ENCODE results near the gene ARHGAP1. TPM values are rescaled to one million over a fixed set of nuclear protein-coding genes. Genes with fewer than 3 reads are reported as not detected.

Gene ARHGAP1
- total RNA-seq, 1 donor from 2014 or later: 80.3 TPM

DNA sequence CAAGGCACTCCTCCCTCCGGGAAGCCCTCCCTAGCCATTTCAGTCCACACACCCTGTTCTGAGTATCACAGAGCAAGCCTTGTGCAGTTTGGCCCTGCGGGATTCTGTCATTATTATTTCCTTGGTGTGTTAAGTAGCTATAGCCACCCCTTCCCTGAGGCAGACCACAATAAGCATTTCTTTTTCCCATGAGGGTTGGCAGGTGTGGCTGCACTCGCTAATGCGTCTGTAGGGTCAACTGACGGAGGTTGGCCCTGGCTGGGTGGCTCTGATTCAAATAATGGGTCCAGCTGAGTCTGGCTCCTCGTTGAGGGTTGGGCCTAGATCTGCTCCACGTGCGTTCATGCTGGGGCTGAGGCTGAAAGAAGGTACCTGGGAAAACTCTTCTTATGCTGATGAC lies 23.7 kb upstream of the ARHGAP1 start:
- Histone ChIP-seq H3K4me3 (no peak overlapping the region), H3K27me3 (no peaks in the 10 kb centered on the region), H3K36me3 (no peaks in the 10 kb centered on the region), H3K4me1 (no peaks in the 10 kb centered on the region), H3K27ac (no peak overlapping the region), H3K9me3 (no peaks in the 10 kb centered on the region)
- intact Hi-C loops (cut with DNase I): no loop called here
- TF ChIP-seq, protein P1, sequence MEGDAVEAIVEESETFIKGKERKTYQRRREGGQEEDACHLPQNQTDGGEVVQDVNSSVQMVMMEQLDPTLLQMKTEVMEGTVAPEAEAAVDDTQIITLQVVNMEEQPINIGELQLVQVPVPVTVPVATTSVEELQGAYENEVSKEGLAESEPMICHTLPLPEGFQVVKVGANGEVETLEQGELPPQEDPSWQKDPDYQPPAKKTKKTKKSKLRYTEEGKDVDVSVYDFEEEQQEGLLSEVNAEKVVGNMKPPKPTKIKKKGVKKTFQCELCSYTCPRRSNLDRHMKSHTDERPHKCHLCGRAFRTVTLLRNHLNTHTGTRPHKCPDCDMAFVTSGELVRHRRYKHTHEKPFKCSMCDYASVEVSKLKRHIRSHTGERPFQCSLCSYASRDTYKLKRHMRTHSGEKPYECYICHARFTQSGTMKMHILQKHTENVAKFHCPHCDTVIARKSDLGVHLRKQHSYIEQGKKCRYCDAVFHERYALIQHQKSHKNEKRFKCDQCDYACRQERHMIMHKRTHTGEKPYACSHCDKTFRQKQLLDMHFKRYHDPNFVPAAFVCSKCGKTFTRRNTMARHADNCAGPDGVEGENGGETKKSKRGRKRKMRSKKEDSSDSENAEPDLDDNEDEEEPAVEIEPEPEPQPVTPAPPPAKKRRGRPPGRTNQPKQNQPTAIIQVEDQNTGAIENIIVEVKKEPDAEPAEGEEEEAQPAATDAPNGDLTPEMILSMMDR (IDR thresholded peaks at IDR 0.05): no peak
- TF ChIP-seq POLR2AphosphoS5 (IDR thresholded peaks at IDR 0.05; ENCODE audit: insufficient read depth in 1 of 2, low read depth in 1 of 2) (no peak), POLR2A (IDR thresholded peaks at IDR 0.05) (no peak)
- DNase-seq (ENCODE audit: extremely low spot score in 2 of 2): no peak

DNA sequence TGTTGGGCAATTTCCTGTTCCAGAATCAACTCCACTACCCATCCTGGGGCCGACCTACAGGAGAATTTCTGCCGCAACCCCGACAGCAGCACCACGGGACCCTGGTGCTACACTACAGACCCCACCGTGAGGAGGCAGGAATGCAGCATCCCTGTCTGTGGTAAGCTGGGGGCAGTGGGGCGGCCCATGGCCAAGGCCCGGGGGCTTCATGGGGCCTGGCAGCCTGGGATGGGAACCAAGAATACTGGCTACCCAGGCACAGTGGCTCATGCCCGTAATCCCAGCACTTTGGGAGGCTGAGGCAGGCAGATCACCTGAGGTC lies 22.9 kb upstream of the ARHGAP1 start:
- intact Hi-C loops (cut with DNase I): no loop called here
- Histone ChIP-seq H3K36me3 (no peaks in the 10 kb centered on the region), H3K4me1 (no peaks in the 10 kb centered on the region), H3K4me3 (no peak overlapping the region), H3K9me3 (no peaks in the 10 kb centered on the region), H3K27me3 (no peaks in the 10 kb centered on the region), H3K27ac (no peak overlapping the region)
- TF ChIP-seq POLR2A (IDR thresholded peaks at IDR 0.05) (no peak), POLR2AphosphoS5 (IDR thresholded peaks at IDR 0.05; ENCODE audit: insufficient read depth in 1 of 2, low read depth in 1 of 2) (no peak)
- TF ChIP-seq, protein P1 (IDR thresholded peaks at IDR 0.05): no peak
- no peak for DNase-seq (ENCODE audit: extremely low spot score in 2 of 2)

DNA sequence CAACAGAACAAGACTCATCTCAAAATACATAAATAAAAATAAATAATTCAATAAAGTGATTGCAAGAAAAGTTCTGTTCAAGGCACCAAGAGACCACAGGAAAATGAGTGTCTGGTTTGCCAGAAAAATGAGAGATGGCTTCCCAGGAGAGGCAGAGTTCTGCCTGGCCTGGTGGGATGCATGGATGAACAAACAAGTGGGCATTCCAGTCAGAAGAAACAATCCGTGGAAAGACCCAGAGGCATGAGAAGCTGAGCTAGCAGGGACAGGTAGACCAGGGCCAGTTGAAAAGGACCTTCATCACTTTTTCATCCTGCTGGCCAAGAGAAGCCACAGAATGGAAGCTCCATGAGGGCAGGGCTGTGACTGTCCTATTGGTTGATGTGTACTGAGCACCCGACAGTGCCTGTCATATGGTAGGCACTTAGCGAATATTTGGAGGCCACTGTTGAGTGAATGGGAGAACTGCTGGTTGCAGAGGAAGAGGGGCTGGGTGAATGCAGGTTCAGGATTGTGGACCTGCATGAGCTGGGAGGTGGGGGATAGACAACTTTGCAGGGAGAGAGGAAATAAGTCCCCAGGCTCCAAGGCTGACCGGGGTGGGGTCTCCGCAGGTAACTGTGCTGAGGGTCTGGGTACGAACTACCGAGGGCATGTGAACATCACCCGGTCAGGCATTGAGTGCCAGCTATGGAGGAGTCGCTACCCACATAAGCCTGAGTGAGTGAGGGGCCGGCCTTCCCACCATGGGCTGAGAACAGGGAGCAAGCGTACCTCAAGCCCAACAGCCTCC lies 22.3 kb upstream of the ARHGAP1 start:
- TF ChIP-seq, protein P1 (IDR thresholded peaks at IDR 0.05): no peak
- TF ChIP-seq POLR2A (IDR thresholded peaks at IDR 0.05) (no peak), POLR2AphosphoS5 (IDR thresholded peaks at IDR 0.05; ENCODE audit: insufficient read depth in 1 of 2, low read depth in 1 of 2) (no peak)
- intact Hi-C loops (cut with DNase I): no loop called here
- H3K27ac ChIP-seq: no peak overlapping the region

DNA sequence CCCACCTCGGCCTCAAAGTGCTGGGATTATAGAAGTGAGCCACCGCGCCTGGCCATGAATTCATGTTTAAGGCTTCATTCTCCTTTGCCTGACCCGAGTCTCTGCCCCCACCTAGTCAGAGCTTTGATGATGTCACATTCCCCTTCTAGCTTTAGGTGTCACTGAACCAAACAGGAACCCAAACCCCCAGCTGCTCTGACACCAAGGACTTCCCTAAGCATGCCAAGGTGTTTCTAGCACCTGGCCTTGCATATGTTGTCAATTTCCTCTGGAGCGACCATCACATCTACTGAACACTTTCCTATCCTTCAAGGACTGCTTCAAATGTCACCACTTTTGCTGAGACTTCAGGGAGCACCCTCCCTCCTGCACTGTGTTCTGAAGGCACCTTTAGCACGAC lies 20.9 kb upstream of the ARHGAP1 start:
- no peak for TF ChIP-seq POLR2AphosphoS5 (IDR thresholded peaks at IDR 0.05; ENCODE audit: insufficient read depth in 1 of 2, low read depth in 1 of 2)
- Histone ChIP-seq H3K4me3 (no peak overlapping the region), H3K27ac (no peak overlapping the region), H3K4me1 (no peaks in the 10 kb centered on the region), H3K9me3 (no peaks in the 10 kb centered on the region), H3K27me3 (no peaks in the 10 kb centered on the region), H3K36me3 (no peaks in the 10 kb centered on the region)
- intact Hi-C loops (cut with DNase I): no loop called here
- DNase-seq (ENCODE audit: extremely low spot score in 2 of 2): no peak

More for the DNA sequence above, 22.3 kb upstream of the ARHGAP1 start:
- DNase-seq (ENCODE audit: extremely low spot score in 2 of 2): no peak
- Histone ChIP-seq H3K27me3 (no peaks in the 10 kb centered on the region), H3K4me1 (no peaks in the 10 kb centered on the region), H3K4me3 (no peak overlapping the region), H3K9me3 (no peaks in the 10 kb centered on the region), H3K36me3 (no peaks in the 10 kb centered on the region)

DNA sequence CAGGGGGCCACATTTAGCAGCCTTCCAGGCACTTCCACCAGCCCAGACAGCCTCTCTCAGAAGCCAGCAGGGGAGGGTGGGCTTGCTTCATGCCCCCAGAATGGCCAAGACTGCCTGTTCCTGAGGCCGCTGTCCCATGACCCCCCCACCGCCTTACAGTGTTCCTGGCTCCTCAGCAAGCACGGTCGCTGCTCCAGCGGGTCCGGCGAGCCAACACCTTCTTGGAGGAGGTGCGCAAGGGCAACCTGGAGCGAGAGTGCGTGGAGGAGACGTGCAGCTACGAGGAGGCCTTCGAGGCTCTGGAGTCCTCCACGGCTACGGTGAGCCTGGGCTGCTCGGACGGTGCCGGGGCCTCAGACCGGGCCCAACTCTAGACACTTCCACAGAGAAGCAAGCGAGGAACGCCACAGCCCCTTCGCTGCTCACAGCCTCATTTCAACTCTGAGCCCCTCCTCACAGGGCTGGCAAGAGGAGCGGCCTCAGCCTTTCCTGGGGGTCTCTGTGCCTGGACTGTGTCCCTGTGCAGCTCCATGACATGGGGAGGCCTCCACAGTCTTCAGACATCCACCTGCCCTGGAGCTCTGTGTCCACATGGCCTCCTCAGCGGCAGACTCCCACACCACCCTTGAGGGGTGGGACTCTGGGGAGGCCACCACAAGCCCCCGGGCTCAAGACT lies 19.3 kb upstream of the ARHGAP1 start:
- H3K27me3 ChIP-seq: no peaks in the 10 kb centered on the region
- no peak overlapping the region for H3K27ac ChIP-seq
- no peaks in the 10 kb centered on the region for H3K36me3 ChIP-seq
- intact Hi-C loops (cut with DNase I): no loop called here
- H3K9me3 ChIP-seq: no peaks in the 10 kb centered on the region
- H3K4me3 ChIP-seq: no peak overlapping the region
- H3K4me1 ChIP-seq: no peaks in the 10 kb centered on the region
- no peak for TF ChIP-seq POLR2A (IDR thresholded peaks at IDR 0.05)
- TF ChIP-seq, protein P1 (IDR thresholded peaks at IDR 0.05): no peak
- no peak for DNase-seq (ENCODE audit: extremely low spot score in 2 of 2)

Data from vagina (tissue), 2 donors.